Upper lobe of left lung (tissue), 4 donors: ENCODE results near the gene MRPS5.

Experiments used
- CTCF ChIP-seq, 6 experiments: fragments of 450-650 bp in 4 of 6; fragments of 200-600 bp in 2 of 6; sonication (generic) in 2 of 6; IDR thresholded peaks; one replicate each; pipeline ENCODE4 v1.5.1; 2016 to 2019; ENCODE audit warnings: antibody characterized with exemption in 6 of 6
- EP300 ChIP-seq, 4 donors: sonication (generic); formaldehyde crosslinking; IDR thresholded peaks; one replicate each; pipeline ENCODE4 v1.5.1; 2017; ENCODE audit warnings: antibody characterized with exemption in 4 of 4, control low read depth in 2 of 4
- POLR2A ChIP-seq, 4 donors: fragments of 450-650 bp; IDR thresholded peaks; one replicate each; pipeline ENCODE4 v1.5.1; 2016 to 2017; ENCODE audit warnings: antibody characterized with exemption in 4 of 4, mild to moderate bottlenecking in 2 of 4
- POLR2AphosphoS5 ChIP-seq, 2 donors: sonication (generic); formaldehyde crosslinking; IDR thresholded peaks; one replicate each; pipeline ENCODE4 v1.5.1; 2017; ENCODE audit warnings: antibody characterized with exemption in 2 of 2

GRCh38 chr2:95054016-95054415 lies 67.6 kb downstream of the MRPS5 start:
- no peak for TF ChIP-seq EP300 (IDR thresholded peaks at IDR 0.05)
- no peak for TF ChIP-seq CTCF (IDR thresholded peaks at IDR 0.05)
- TF ChIP-seq POLR2A (IDR thresholded peaks at IDR 0.05) = no peak
- TF ChIP-seq POLR2AphosphoS5 (IDR thresholded peaks at IDR 0.05) = no peak
